Panc1 (cell line): ENCODE data around the gene PIGK.

Experiments
- CTCF ChIP-seq: fragments of 450-650 bp; IDR thresholded peaks from 2 replicates; pipeline ENCODE4 v1.5.1; 2017; ENCODE audit warnings: mild to moderate bottlenecking
- REST ChIP-seq, 2 experiments: IDR thresholded peaks; 2 replicates each; pipeline ENCODE4 v1.6.1; 2011 to 2012; ENCODE audit warnings: low read depth in 2 of 2, control low read depth in 1 of 2, low read length in 1 of 2, mild to moderate bottlenecking in 1 of 2, moderate library complexity in 1 of 2; ENCODE audit not compliant: insufficient read depth in 1 of 2
- TCF7L2 ChIP-seq: IDR thresholded peaks from 2 replicates; pipeline ENCODE4 v1.6.1; 2011; ENCODE audit warnings: mild to moderate bottlenecking, low read depth, low read length, inconsistent platforms

- no peak for TF ChIP-seq CTCF
- no peak for TF ChIP-seq REST (IDR thresholded peaks at IDR 0.05; ENCODE audit: insufficient read depth in 1 of 2, low read depth in 2 of 2, low read length in 1 of 2)
- TF ChIP-seq TCF7L2, result no peak
Measured at GRCh38 chr1:77048615-77049005, 170.6 kb downstream of the PIGK start.
